ENCODE measurements around the gene PTPN1.

The PTPN1 gene

GRCh38 chr20:50496773-50497385 lies 13.3 kb upstream of the PTPN1 start:
- no peaks in the 10 kb centered on the region for H3K27me3 ChIP-seq (replicated peaks)
- no peaks in the 10 kb centered on the region for H3K36me3 ChIP-seq (replicated peaks)
- DNase-seq = no peak
- in situ Hi-C loops (cut with HindIII; ENCODE audit: low pct_ligation_motif_present, low sequenced_read_pairs) = no loop called here
- TF ChIP-seq CTCF (IDR thresholded peaks at IDR 0.05; ENCODE audit: low read depth, low read length, missing control alignments) = no peak
- H3K27ac ChIP-seq = no peak overlapping the region
- H3K4me3 ChIP-seq (ENCODE audit: low read depth, low read length) = no peak overlapping the region

GRCh38 chr20:50498071-50498776 lies 12.0 kb upstream of the PTPN1 start:
- H3K27ac ChIP-seq = peak overlapping the region; percentile 69
- DNase-seq = peak; percentile 84
- in situ Hi-C loops (cut with HindIII; ENCODE audit: low pct_ligation_motif_present, low sequenced_read_pairs) = no loop called here
- H3K4me3 ChIP-seq (ENCODE audit: low read depth, low read length) = no peak overlapping the region
- TF ChIP-seq CTCF (IDR thresholded peaks at IDR 0.05; ENCODE audit: low read depth, low read length, missing control alignments) = no peak
- no peaks in the 10 kb centered on the region for H3K36me3 ChIP-seq (replicated peaks)
- no peaks in the 10 kb centered on the region for H3K27me3 ChIP-seq (replicated peaks)

- TF ChIP-seq CTCF (IDR thresholded peaks at IDR 0.05; ENCODE audit: low read depth, low read length, missing control alignments) = no peak
- in situ Hi-C loops (cut with HindIII; ENCODE audit: low pct_ligation_motif_present, low sequenced_read_pairs) = no loop called here
- no peak for DNase-seq
- Histone ChIP-seq H3K36me3 (replicated peaks) (no peaks in the 10 kb centered on the region), H3K27me3 (replicated peaks) (no peaks in the 10 kb centered on the region), H3K27ac (no peak overlapping the region), H3K4me3 (ENCODE audit: low read depth, low read length) (no peak overlapping the region)
Measured at GRCh38 chr20:50499938-50500337, 10.2 kb upstream of the PTPN1 start.

- no peak overlapping the region for H3K4me3 ChIP-seq (ENCODE audit: low read depth, low read length)
- no peak for TF ChIP-seq CTCF (IDR thresholded peaks at IDR 0.05; ENCODE audit: low read depth, low read length, missing control alignments)
- H3K27ac ChIP-seq = no peak overlapping the region
- in situ Hi-C loops (cut with HindIII; ENCODE audit: low pct_ligation_motif_present, low sequenced_read_pairs) = no loop called here
- H3K36me3 ChIP-seq (replicated peaks) = no peaks in the 10 kb centered on the region
- no peaks in the 10 kb centered on the region for H3K27me3 ChIP-seq (replicated peaks)
- no peak for DNase-seq
Measured at GRCh38 chr20:50501972-50502745, 8.0 kb upstream of the PTPN1 start.

- Histone ChIP-seq H3K27ac (no peak overlapping the region), H3K27me3 (replicated peaks) (no peaks in the 10 kb centered on the region), H3K36me3 (replicated peaks) (no peaks in the 10 kb centered on the region), H3K4me3 (ENCODE audit: low read depth, low read length) (no peak overlapping the region)
- TF ChIP-seq CTCF (IDR thresholded peaks at IDR 0.05; ENCODE audit: low read depth, low read length, missing control alignments) = peak; percentile 36
- in situ Hi-C loops (cut with HindIII; ENCODE audit: low pct_ligation_motif_present, low sequenced_read_pairs) = no loop called here
- DNase-seq = no peak
Measured at GRCh38 chr20:50504231-50504823, 5.9 kb upstream of the PTPN1 start.

All from brain microvascular endothelial cell (primary cell).